Measurements from ENCODE around the gene USP32. TPM values are rescaled to one million over a fixed set of nuclear protein-coding genes. Genes with fewer than 3 reads are reported as not detected.

The USP32 gene
- polyA plus RNA-seq, 1 experiment = 40.7 TPM

DNA sequence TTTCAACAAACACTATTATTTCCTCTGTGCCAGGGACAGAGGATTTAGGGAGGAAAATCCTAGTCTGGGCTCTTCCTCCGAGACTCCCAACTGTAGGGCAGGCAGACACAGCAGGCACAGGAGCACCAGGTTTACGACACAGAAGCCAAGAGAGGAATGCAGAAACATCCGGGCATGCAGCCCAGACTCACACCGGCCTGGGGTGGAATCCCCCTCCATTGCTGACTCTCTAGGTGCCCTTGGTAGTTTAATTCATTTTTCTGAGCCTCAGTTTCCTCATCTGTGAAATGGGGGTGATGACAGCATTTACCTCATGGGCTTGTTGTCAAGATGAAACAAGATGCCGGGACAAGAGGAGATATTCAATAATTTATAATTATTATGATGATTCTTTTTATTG, 227.2 kb downstream of the USP32 start:
- H3K9me3 ChIP-seq (ENCODE audit: control insufficient read depth, insufficient read depth, low read length) = no peaks in the 10 kb centered on the region; the same call in 1 of the 2 replicates
- ChIA-PET POLR2A (no interaction called here), CTCF (no interaction called here)
- H3K4me3 ChIP-seq (ENCODE audit: low read depth, low read length) = no peak overlapping the region
- peaks cover 4% of the 10 kb centered on the region for H3K27me3 ChIP-seq (ENCODE audit: control insufficient read depth, insufficient read depth, low read length)
- H3K27ac ChIP-seq (ENCODE audit: low read depth, low read length) = no peak overlapping the region
- TF ChIP-seq CTCF (IDR thresholded peaks at IDR 0.05; ENCODE audit: low read depth, low read length) = no peak
- DNase-seq (ENCODE audit: low read depth, low spot score) = no peak

DNA sequence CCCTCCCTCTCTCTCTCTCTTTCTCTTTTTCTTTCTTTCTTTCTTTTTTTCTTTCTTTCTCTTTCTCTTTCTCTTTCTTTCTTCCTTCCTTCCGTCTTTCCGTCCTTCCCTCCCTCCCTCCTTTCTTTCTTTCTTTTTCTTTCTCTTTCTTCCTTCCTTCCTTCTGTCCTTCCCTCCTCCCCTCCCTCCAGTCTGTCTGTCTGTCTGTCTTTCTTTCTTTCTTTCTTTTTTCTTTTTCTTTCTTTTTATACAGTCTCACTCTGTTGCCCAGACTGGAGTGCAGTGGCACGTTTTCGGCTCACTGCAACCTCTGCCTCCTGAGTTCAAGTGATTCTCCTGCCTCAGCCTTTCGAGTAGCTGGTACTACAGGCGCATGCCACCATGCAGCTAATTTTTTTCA, 227.8 kb downstream of the USP32 start:
- Histone ChIP-seq H3K9me3 (ENCODE audit: control insufficient read depth, insufficient read depth, low read length) (no peaks in the 10 kb centered on the region; the same call in 1 of the 2 replicates), H3K27me3 (ENCODE audit: control insufficient read depth, insufficient read depth, low read length) (peaks cover 4% of the 10 kb centered on the region), H3K4me3 (ENCODE audit: low read depth, low read length) (no peak overlapping the region), H3K27ac (ENCODE audit: low read depth, low read length) (no peak overlapping the region)
- ChIA-PET CTCF (interaction anchor here (0.6 kb wide), 1 partner anchor 295 kb away, joined by 7 read pairs; no protein-coding TSS in a partner anchor), POLR2A (no interaction called here)
- no peak for TF ChIP-seq CTCF (IDR thresholded peaks at IDR 0.05; ENCODE audit: low read depth, low read length)
- no peak for DNase-seq (ENCODE audit: low read depth, low spot score)

- no peak for TF ChIP-seq CTCF (IDR thresholded peaks at IDR 0.05; ENCODE audit: low read depth, low read length)
- CTCF ChIA-PET = interaction anchor here (0.6 kb wide), 1 partner anchor 296 kb away, joined by 7 read pairs; no protein-coding TSS in a partner anchor
- POLR2A ChIA-PET = no interaction called here
- DNase-seq (ENCODE audit: low read depth, low spot score) = no peak
- Histone ChIP-seq H3K4me3 (ENCODE audit: low read depth, low read length) (no peak overlapping the region), H3K27me3 (ENCODE audit: control insufficient read depth, insufficient read depth, low read length) (peaks cover 9% of the 10 kb centered on the region), H3K27ac (ENCODE audit: low read depth, low read length) (no peak overlapping the region), H3K9me3 (ENCODE audit: control insufficient read depth, insufficient read depth, low read length) (no peaks in the 10 kb centered on the region; the same call in 1 of the 2 replicates)
Observed at GRCh38 chr17:60163108-60163784, 228.7 kb downstream of the USP32 start.

GRCh38 chr17:60161598-60162330, 230.2 kb downstream of the USP32 start:
- CTCF ChIA-PET = interaction anchor here (1.3 kb wide), 1 partner anchor 19 kb away, joined by 5 read pairs; no protein-coding TSS in a partner anchor
- Histone ChIP-seq H3K27me3 (ENCODE audit: control insufficient read depth, insufficient read depth, low read length) (peaks cover 18% of the 10 kb centered on the region), H3K4me3 (ENCODE audit: low read depth, low read length) (no peak overlapping the region), H3K9me3 (ENCODE audit: control insufficient read depth, insufficient read depth, low read length) (no peaks in the 10 kb centered on the region; the same call in 1 of the 2 replicates), H3K27ac (ENCODE audit: low read depth, low read length) (no peak overlapping the region)
- TF ChIP-seq CTCF (IDR thresholded peaks at IDR 0.05; ENCODE audit: low read depth, low read length) = no peak
- no peak for DNase-seq (ENCODE audit: low read depth, low spot score)
- POLR2A ChIA-PET = no interaction called here

Measured in AG04450 (cell line).